GM12878 (cell line): ENCODE measurements around the gene RPS23. TPM values are rescaled to one million over a fixed set of nuclear protein-coding genes. Genes with fewer than 3 reads are reported as not detected.

Experiments used
- ATAC-seq: fragments of 200-7000 bp; cut with Tn5 transposase; 3 replicates; pipeline ENCODE4 v1.9.1; 2020; ENCODE audit warnings: mild to moderate bottlenecking, moderate library complexity
- BruUV-seq: library from RNA; stranded (reverse); fragments of 400-500 nt; replicated peaks from 2 replicates; lab custom pipeline; 2021; lab: Mats Ljungman, UMichigan
- CTCF ChIA-PET: fragments of 300-600 bp; sonication (Branson Sonifier 250); formaldehyde crosslinking; extraction: SDS; loops from one replicate; lab custom pipeline; 2021; ENCODE audit warnings: inconsistent platforms; lab: Yijun Ruan, JAX
- POLR2A ChIA-PET: fragments of 350-600 bp; formaldehyde crosslinking; extraction: SDS; loops from one replicate; lab custom pipeline; 2021; ENCODE audit warnings: inconsistent platforms; lab: Charles Lee
- RAD21 ChIA-PET: fragments of 300-600 bp; sonication (Branson Sonifier 250); formaldehyde crosslinking; loops from one replicate; lab custom pipeline; 2023; ENCODE audit warnings: antibody characterized with exemption; ENCODE audit not compliant: unreplicated experiment; lab: Charles Lee
- SMC1A ChIA-PET: fragments of 300-600 bp; sonication (Branson Sonifier 250); formaldehyde crosslinking; loops from one replicate; lab custom pipeline; 2023; ENCODE audit not compliant: unreplicated experiment, uncharacterized antibody; lab: Charles Lee
- DNase-seq: peaks from one replicate; pipeline ENCODE4 v3.0.0-alpha.2; 2011; ENCODE audit warnings: low read depth, low spot score
- FAIRE-seq: peaks from 3 replicates; lab custom pipeline; 2011; peaks lifted over from hg19 to GRCh38; lab: Jason Lieb, UNC
- H2AFZ ChIP-seq: 2 replicates; pipeline ENCODE4 v1.6.0; 2011; ENCODE audit warnings: low read depth, low read length, control low read depth; ENCODE audit not compliant: control insufficient read depth
- H3K27ac ChIP-seq: 2 replicates; pipeline ENCODE4 v1.5.1; 2011; ENCODE audit warnings: control low read depth; ENCODE audit not compliant: control insufficient read depth, insufficient read depth
- H3K27me3 ChIP-seq, 2 experiments: replicated peaks in 1 of 2; 2 replicates each; pipeline versions ENCODE4 v1.6.0 to v1.6.1; 2011; ENCODE audit warnings: low read length in 1 of 2; ENCODE audit not compliant: control insufficient read depth in 2 of 2, insufficient read depth in 2 of 2
- H3K36me3 ChIP-seq, 2 experiments: 2 replicates each; pipeline ENCODE4 v1.5.1; 2011; ENCODE audit warnings: low read length in 1 of 2; ENCODE audit not compliant: control insufficient read depth in 2 of 2, insufficient read depth in 2 of 2
- H3K4me1 ChIP-seq: 2 replicates; pipeline ENCODE4 v1.6.1; 2011; ENCODE audit warnings: mild to moderate bottlenecking, low read length, moderate library complexity, mixed read lengths; ENCODE audit not compliant: control insufficient read depth, insufficient read depth
- H3K4me2 ChIP-seq: 2 replicates; pipeline ENCODE4 v1.6.0; 2011; ENCODE audit warnings: control low read depth; ENCODE audit not compliant: control insufficient read depth, insufficient read depth
- H3K4me3 ChIP-seq: fragments of 200-600 bp; sonication (generic); 2 replicates; pipeline ENCODE4 v1.5.1; 2016
- H3K79me2 ChIP-seq: 2 replicates; pipeline ENCODE4 v1.6.0; 2011; ENCODE audit warnings: low read length; ENCODE audit not compliant: control insufficient read depth, insufficient read depth
- H3K9ac ChIP-seq: 2 replicates; pipeline ENCODE4 v1.8.0; 2011; ENCODE audit warnings: low read length, control low read depth, mixed read lengths; ENCODE audit not compliant: control insufficient read depth, insufficient read depth
- H3K9me3 ChIP-seq: replicated peaks from 3 replicates; pipeline ENCODE4 v1.5.1; 2011; ENCODE audit warnings: mild to moderate bottlenecking, low read length; ENCODE audit not compliant: control insufficient read depth, insufficient read depth
- H4K20me1 ChIP-seq: 2 replicates; pipeline ENCODE4 v1.6.0; 2011; ENCODE audit not compliant: control insufficient read depth, insufficient read depth
- EED ChIP-seq: sonication (generic); IDR thresholded peaks from 2 replicates; pipeline ENCODE4 v1.6.1; 2016; ENCODE audit warnings: antibody characterized with exemption, low read depth
- GATAD2B ChIP-seq: fragments of 450-650 bp; conservative IDR thresholded peaks from 2 replicates; pipeline ENCODE4 v1.6.1; 2017; ENCODE audit warnings: low read depth, mild to moderate bottlenecking, moderate library complexity
- IRF3 ChIP-seq: fragments of 450-650 bp; IDR thresholded peaks from 2 replicates; pipeline ENCODE4 v1.6.1; 2014; ENCODE audit warnings: mild to moderate bottlenecking
- JUND ChIP-seq: IDR thresholded peaks from 2 replicates; pipeline ENCODE4 v1.6.1; 2012; ENCODE audit warnings: low read depth, mild to moderate bottlenecking, low read length, improper control_type of control experiment, moderate library complexity
- KLF5 ChIP-seq: fragments of 450-650 bp; IDR thresholded peaks from 2 replicates; pipeline ENCODE4 v1.6.1; 2014; ENCODE audit warnings: mild to moderate bottlenecking; ENCODE audit not compliant: partially characterized antibody
- MYB ChIP-seq: fragments of 150-350 bp; IDR thresholded peaks from 2 replicates; pipeline ENCODE4 v1.6.1; 2014; ENCODE audit warnings: mild to moderate bottlenecking, low read depth, low read length, borderline replicate concordance
- NR2F1 ChIP-seq: fragments of 450-650 bp; conservative IDR thresholded peaks from 2 replicates; pipeline ENCODE4 v1.6.1; 2017; ENCODE audit warnings: mild to moderate bottlenecking
- SIX5 ChIP-seq: IDR thresholded peaks from 2 replicates; pipeline ENCODE4 v1.6.1; 2011; ENCODE audit warnings: mild to moderate bottlenecking, low read depth, low read length, moderate library complexity; ENCODE audit not compliant: severe bottlenecking
- SUPT20H ChIP-seq: IDR thresholded peaks from 2 replicates; pipeline ENCODE4 v1.6.1; 2011; ENCODE audit warnings: low read depth, mild to moderate bottlenecking, low read length, moderate library complexity, borderline replicate concordance; ENCODE audit not compliant: control insufficient read depth
- WRNIP1 ChIP-seq: IDR thresholded peaks from 2 replicates; pipeline ENCODE4 v1.6.1; 2011; ENCODE audit warnings: low read depth, low read length, improper control_type of control experiment, borderline replicate concordance
- ZNF592 ChIP-seq: fragments of 450-650 bp; IDR thresholded peaks from 2 replicates; pipeline ENCODE4 v1.6.1; 2017; ENCODE audit warnings: mild to moderate bottlenecking, moderate library complexity
- ZNF687 ChIP-seq: fragments of 450-650 bp; IDR thresholded peaks from 2 replicates; pipeline ENCODE4 v1.6.1; 2017; ENCODE audit warnings: mild to moderate bottlenecking, moderate library complexity
- WGBS: methylation state at CpG from one replicate; pipeline ENCODE4 v1.1.6; 2016; ENCODE audit warnings: low lambda C conversion rate; ENCODE audit not compliant: insufficient replicate concordance, insufficient coverage; ENCODE audit errors: missing lambda C conversion rate; 5-methylcytosine and 5-hydroxymethylcytosine counted together
- in situ Hi-C: fragments of 300-500 bp; cut with MboI; formaldehyde crosslinking; loops from 9 replicates; pipeline ENCODE4 v1.14.3; 2018; ENCODE audit warnings: mixed read lengths
- intact Hi-C: fragments of 100-400 bp; cut with micrococcal nuclease; formaldehyde crosslinking; loops from one replicate; pipeline ENCODE4 v1.14.2; 2022; ENCODE audit not compliant: unreplicated experiment
- polyA plus RNA-seq, 11 experiments: library from polyadenylated mRNA; depleted of rRNA in 4 of 11; unstranded in 6 of 11; stranded (reverse) in 5 of 11; fragments of >200 nt; fragmentation: Nextera tagmentation in 4 of 11; fragmentation: Illumina TruSeq in 1 of 11; extraction: Ambion mirVana in 4 of 11; extraction: Trizol in 1 of 11; gene quantifications; 1 replicate in 1 of 11; 2 replicates in 10 of 11; pipeline versions ENCODE4 v1.2.1 to v1.2.3, GENCODE V29; 2011 to 2016; ENCODE audit warnings: inconsistent platforms in 2 of 11, missing spikeins in 2 of 11, low read depth in 1 of 11
- total RNA-seq, 4 experiments: library from RNA; depleted of rRNA in 3 of 4; stranded (reverse); fragments of >200 nt in 3 of 4; fragmentation: Illumina TruSeq in 1 of 4; extraction: Trizol in 1 of 4; gene quantifications; 2 replicates each; pipeline versions ENCODE4 v1.2.1 to v1.2.3, GENCODE V29; 2013 to 2021
- TF ChIP-seq, protein P1 (sequence below): IDR thresholded peaks from 2 replicates; pipeline ENCODE4 v1.6.1; 2012; ENCODE audit warnings: low read depth, low read length, improper control_type of control experiment

The RPS23 gene
- total and polyA plus RNA-seq, 10 of the 15 experiments (the other 5 are each of a cell fraction or from before 2014, with no cell fraction given): 2,489 to 8,145 (median 5,256) TPM

- ChIA-PET POLR2A (no interaction called here), CTCF (no interaction called here), RAD21 (no interaction called here), SMC1A (no interaction called here)
- Histone ChIP-seq H3K4me1 (no peaks in the 10 kb centered on the region), H3K27me3 (no peaks in the 10 kb centered on the region), H3K4me3 (no peak overlapping the region), H3K4me2 (no peak overlapping the region), H3K27ac (no peak overlapping the region), H3K9me3 (no peaks in the 10 kb centered on the region), H2AFZ (no peak overlapping the region), H4K20me1 (no peaks in the 10 kb centered on the region), H3K36me3 (no peaks in the 10 kb centered on the region), H3K9ac (no peak overlapping the region), H3K79me2 (no peaks in the 10 kb centered on the region)
- intact Hi-C loops (no loop called here), in situ Hi-C loops (no loop called here)
- no TSS peak for BruUV-seq
- DNase-seq: no peak
- no peak for FAIRE-seq
- 32% methylated on average over 2 of the region's 2 CpGs for WGBS
- ATAC-seq: no peak
- TF ChIP-seq, protein P1, sequence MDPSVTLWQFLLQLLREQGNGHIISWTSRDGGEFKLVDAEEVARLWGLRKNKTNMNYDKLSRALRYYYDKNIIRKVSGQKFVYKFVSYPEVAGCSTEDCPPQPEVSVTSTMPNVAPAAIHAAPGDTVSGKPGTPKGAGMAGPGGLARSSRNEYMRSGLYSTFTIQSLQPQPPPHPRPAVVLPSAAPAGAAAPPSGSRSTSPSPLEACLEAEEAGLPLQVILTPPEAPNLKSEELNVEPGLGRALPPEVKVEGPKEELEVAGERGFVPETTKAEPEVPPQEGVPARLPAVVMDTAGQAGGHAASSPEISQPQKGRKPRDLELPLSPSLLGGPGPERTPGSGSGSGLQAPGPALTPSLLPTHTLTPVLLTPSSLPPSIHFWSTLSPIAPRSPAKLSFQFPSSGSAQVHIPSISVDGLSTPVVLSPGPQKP: no peak
- TF ChIP-seq WRNIP1 (no peak), JUND (no peak), GATAD2B (no peak), SIX5 (no peak), IRF3 (no peak), ZNF687 (no peak), KLF5 (no peak), NR2F1 (no peak), ZNF592 (no peak), MYB (no peak), EED (no peak), SUPT20H (no peak)
Measured at GRCh38 chr5:82319192-82319591, 41.0 kb upstream of the RPS23 start.
